ENCODE measurements around the gene CEP128. TPM values are rescaled to one million over a fixed set of nuclear protein-coding genes. Genes with fewer than 3 reads are reported as not detected.

The CEP128 gene
- total RNA-seq, 1 donor from 2014 or later, result 4.2 TPM

GRCh38 chr14:80543211-80543610 lies 398.3 kb downstream of the CEP128 start:
- no peak for ATAC-seq

DNA sequence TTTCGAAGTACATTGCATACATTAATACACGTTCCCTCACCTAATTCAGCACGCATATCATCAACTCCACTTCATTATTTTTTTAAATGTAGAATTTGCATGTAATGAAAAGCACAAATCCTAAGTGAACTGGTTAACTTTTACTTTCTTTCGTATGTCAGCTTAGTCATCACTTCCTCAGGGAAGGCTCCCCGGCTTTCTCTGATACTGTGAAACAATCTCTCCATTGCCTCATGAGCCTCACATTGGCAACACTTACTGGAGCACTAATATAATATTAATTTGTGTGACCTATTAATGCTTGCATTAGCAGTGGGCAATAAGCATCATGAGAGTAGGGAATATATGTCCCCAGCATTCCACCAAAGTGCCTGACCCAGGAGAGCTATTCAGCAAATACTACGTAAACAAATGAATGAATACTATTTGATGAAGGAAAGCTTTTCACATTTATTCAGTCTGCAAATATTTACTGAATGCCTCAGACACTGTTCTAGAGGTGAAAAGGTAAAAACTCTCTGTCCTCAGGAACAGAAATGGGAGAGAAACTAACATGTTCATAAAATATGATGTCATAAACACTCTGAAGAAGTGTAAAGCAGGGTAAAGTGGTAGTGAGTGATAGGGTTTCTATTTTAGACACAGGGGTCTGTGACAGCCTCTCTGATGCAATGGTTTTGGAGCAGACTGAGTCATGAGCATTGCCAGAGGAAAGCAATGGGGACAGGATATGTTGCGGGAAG lies 402.7 kb downstream of the CEP128 start:
- ATAC-seq, result no peak

- ATAC-seq, result no peak
These were observed 403.9 kb downstream of the CEP128 start for GRCh38 chr14:80537626-80538025.

- no peak for ATAC-seq
These were observed 405.1 kb downstream of the CEP128 start for GRCh38 chr14:80536456-80536855.

- no peak for ATAC-seq
These were observed 406.4 kb downstream of the CEP128 start for GRCh38 chr14:80535171-80535570.

GRCh38 chr14:80523518-80524117 lies 417.9 kb downstream of the CEP128 start:
- no peak for ATAC-seq

GRCh38 chr14:80522936-80523335 lies 418.6 kb downstream of the CEP128 start:
- no peak for ATAC-seq

GRCh38 chr14:80522411-80522810 lies 419.1 kb downstream of the CEP128 start:
- no peak for ATAC-seq

GRCh38 chr14:80521456-80521855 lies 420.1 kb downstream of the CEP128 start:
- ATAC-seq, result no peak

- ATAC-seq, result no peak
These were observed 422.5 kb downstream of the CEP128 start for GRCh38 chr14:80519002-80519401.

- no peak for ATAC-seq
These were observed 423.4 kb downstream of the CEP128 start for GRCh38 chr14:80518173-80518572.

- ATAC-seq, result no peak
These were observed 434.2 kb downstream of the CEP128 start for GRCh38 chr14:80507292-80507869.

- ATAC-seq, result no peak
These were observed 436.8 kb downstream of the CEP128 start for GRCh38 chr14:80504781-80505180.

- ATAC-seq, result no peak
These were observed 443.0 kb downstream of the CEP128 start for GRCh38 chr14:80498533-80498932.

- ATAC-seq, result no peak
These were observed 445.4 kb downstream of the CEP128 start for GRCh38 chr14:80496090-80496489.

GRCh38 chr14:80494769-80495168 lies 446.8 kb downstream of the CEP128 start:
- no peak for ATAC-seq

- ATAC-seq, result no peak
These were observed 447.9 kb downstream of the CEP128 start for GRCh38 chr14:80493620-80494019.

DNA sequence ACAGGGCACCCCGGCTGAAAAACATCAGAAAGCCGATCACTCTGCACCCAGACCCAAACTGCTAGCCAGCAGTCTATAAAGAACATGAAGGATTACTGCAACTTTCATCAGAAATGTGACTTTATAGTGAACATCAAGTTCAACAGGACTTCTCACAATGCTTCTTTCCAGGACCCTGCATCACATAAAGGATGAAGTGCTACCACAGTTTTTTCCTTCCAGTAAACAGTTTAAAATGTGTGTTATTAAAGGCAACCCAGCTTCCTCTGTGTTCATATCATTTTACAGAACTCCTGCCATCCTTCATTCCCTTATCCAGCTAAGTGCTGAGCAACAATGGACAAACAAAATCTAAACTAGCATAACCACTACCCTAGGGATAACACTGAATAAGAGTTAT lies 449.9 kb downstream of the CEP128 start:
- ATAC-seq, result no peak

- ATAC-seq, result no peak
These were observed 450.4 kb downstream of the CEP128 start for GRCh38 chr14:80491131-80491530.

DNA sequence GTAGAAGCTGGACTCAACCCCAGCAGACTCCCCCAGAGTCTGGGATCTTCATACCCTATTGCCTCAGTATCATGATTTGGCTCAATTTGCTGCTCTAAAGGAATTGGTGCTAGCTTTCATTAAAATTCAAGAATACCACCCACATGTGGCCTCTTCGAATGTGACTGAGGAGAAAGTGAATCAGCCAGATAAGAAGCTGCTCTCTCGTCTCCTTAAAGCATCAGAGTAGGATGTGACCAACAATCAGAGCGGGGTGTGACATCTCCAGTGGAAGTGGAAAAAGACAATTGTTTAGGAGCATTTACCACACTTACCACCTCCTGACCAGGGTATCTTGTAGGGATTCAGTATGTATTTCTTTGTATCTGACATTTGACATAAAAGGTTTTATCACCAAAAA lies 452.0 kb downstream of the CEP128 start:
- ATAC-seq, result no peak

DNA sequence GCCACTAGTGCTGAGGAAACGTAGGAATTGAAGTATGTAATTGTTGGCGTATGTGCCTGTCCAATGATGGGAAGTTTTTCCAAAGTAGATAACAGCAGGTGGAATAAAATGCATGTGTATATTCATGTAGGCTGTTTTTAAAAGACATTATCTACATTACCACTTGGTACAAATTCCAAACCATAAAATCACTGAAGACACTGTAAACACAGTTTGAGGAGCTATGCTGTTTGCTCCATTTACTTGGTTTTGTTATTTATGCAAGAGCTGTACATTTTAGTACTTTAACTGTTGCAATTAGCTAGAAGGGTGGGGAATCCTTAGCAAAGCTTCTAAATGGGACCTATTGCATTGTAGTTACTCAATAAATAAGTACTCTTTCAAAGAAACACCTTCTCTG lies 455.8 kb downstream of the CEP128 start:
- no peak for ATAC-seq

DNA sequence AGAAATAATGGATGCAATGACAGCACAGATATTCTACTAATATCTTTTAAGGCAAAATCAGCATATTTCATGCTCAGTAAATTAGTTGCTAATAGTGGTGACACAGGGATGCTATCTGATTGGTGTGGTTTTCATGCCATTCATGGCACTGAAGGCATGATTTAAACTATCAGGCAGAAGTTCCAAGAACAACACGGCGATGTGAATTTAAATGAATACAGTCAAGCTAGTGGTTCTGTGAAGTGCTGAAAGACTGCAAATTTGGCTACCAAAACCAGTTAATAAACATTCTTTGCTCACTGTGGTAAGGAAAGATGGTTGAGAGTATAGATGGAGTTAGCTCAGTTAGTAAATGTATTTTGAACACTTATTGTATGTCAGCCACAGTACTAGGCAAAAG lies 458.2 kb downstream of the CEP128 start:
- no peak for ATAC-seq

GRCh38 chr14:80477388-80478160 lies 464.0 kb downstream of the CEP128 start:
- no peak for ATAC-seq

Data from esophagus mucosa (tissue), 1 donor.